ENCODE results near the gene INS.

INS gene

GRCh38 chr11:2160736-2161259 lies at the start of gene INS:
Gene INS, minus strand, starts transcription at chr11:2161209. Its CDS starts 238 bp downstream, at chr11:2160971.
- H3K4me3 ChIP-seq (ENCODE audit: low read depth in 1 of 2, low read length in 2 of 2), result no peak within 1 kb of the TSS
- H3K27me3 ChIP-seq (ENCODE audit: low read depth, low read length), result no peaks in the 10 kb centered on the region
- no peaks in the 10 kb centered on the region for H3K36me3 ChIP-seq (ENCODE audit: control insufficient read depth in 1 of 2, insufficient read depth in 2 of 2, low read length in 2 of 2)
- no peaks in the 10 kb centered on the region for H3K4me1 ChIP-seq (ENCODE audit: control insufficient read depth in 1 of 2, insufficient read depth in 2 of 2, low read length in 2 of 2)
- no peak within 1 kb of the TSS for H3K27ac ChIP-seq (ENCODE audit: low read length)
- H3K9me3 ChIP-seq (ENCODE audit: control insufficient read depth in 1 of 2, low read length in 2 of 2), result no peaks in the 10 kb centered on the region

- no peak overlapping the region for H3K27ac ChIP-seq (ENCODE audit: low read length)
- no peaks in the 10 kb centered on the region for H3K27me3 ChIP-seq (ENCODE audit: low read depth, low read length)
- H3K4me3 ChIP-seq (ENCODE audit: low read depth in 1 of 2, low read length in 2 of 2), result no peak overlapping the region
- peaks cover 0 to 9% of the 10 kb centered on the region in 2 donors for H3K9me3 ChIP-seq (ENCODE audit: control insufficient read depth in 1 of 2, low read length in 2 of 2)
- no peaks in the 10 kb centered on the region for H3K4me1 ChIP-seq (ENCODE audit: control insufficient read depth in 1 of 2, insufficient read depth in 2 of 2, low read length in 2 of 2)
- H3K36me3 ChIP-seq (ENCODE audit: control insufficient read depth in 1 of 2, insufficient read depth in 2 of 2, low read length in 2 of 2), result no peaks in the 10 kb centered on the region
Observed at GRCh38 chr11:2210366-2211112, 49.5 kb upstream of the INS start.

- Histone ChIP-seq H3K27ac (ENCODE audit: low read length) (no peak overlapping the region), H3K4me1 (ENCODE audit: control insufficient read depth in 1 of 2, insufficient read depth in 2 of 2, low read length in 2 of 2) (no peaks in the 10 kb centered on the region), H3K9me3 (ENCODE audit: control insufficient read depth in 1 of 2, low read length in 2 of 2) (peaks cover 0 to 9% of the 10 kb centered on the region in 2 donors), H3K4me3 (ENCODE audit: low read depth in 1 of 2, low read length in 2 of 2) (no peak overlapping the region), H3K27me3 (ENCODE audit: low read depth, low read length) (no peaks in the 10 kb centered on the region), H3K36me3 (ENCODE audit: control insufficient read depth in 1 of 2, insufficient read depth in 2 of 2, low read length in 2 of 2) (no peaks in the 10 kb centered on the region)
Observed at GRCh38 chr11:2209900-2210321, 48.9 kb upstream of the INS start.

GRCh38 chr11:2209370-2209801 lies 48.4 kb upstream of the INS start:
- no peak overlapping the region for H3K27ac ChIP-seq (ENCODE audit: low read length)
- H3K4me3 ChIP-seq (ENCODE audit: low read depth in 1 of 2, low read length in 2 of 2), result no peak overlapping the region
- no peaks in the 10 kb centered on the region for H3K36me3 ChIP-seq (ENCODE audit: control insufficient read depth in 1 of 2, insufficient read depth in 2 of 2, low read length in 2 of 2)
- H3K4me1 ChIP-seq (ENCODE audit: control insufficient read depth in 1 of 2, insufficient read depth in 2 of 2, low read length in 2 of 2), result no peaks in the 10 kb centered on the region
- no peaks in the 10 kb centered on the region for H3K27me3 ChIP-seq (ENCODE audit: low read depth, low read length)
- peaks cover 0 to 9% of the 10 kb centered on the region in 2 donors for H3K9me3 ChIP-seq (ENCODE audit: control insufficient read depth in 1 of 2, low read length in 2 of 2)

- peaks cover 0 to 9% of the 10 kb centered on the region in 2 donors for H3K9me3 ChIP-seq (ENCODE audit: control insufficient read depth in 1 of 2, low read length in 2 of 2)
- no peaks in the 10 kb centered on the region for H3K36me3 ChIP-seq (ENCODE audit: control insufficient read depth in 1 of 2, insufficient read depth in 2 of 2, low read length in 2 of 2)
- H3K4me1 ChIP-seq (ENCODE audit: control insufficient read depth in 1 of 2, insufficient read depth in 2 of 2, low read length in 2 of 2), result no peaks in the 10 kb centered on the region
- H3K27ac ChIP-seq (ENCODE audit: low read length), result no peak overlapping the region
- H3K4me3 ChIP-seq (ENCODE audit: low read depth in 1 of 2, low read length in 2 of 2), result no peak overlapping the region
- no peaks in the 10 kb centered on the region for H3K27me3 ChIP-seq (ENCODE audit: low read depth, low read length)
Observed at GRCh38 chr11:2208691-2209369, 47.8 kb upstream of the INS start.

GRCh38 chr11:2207773-2208621 lies 47.0 kb upstream of the INS start:
- Histone ChIP-seq H3K4me3 (ENCODE audit: low read depth in 1 of 2, low read length in 2 of 2) (no peak overlapping the region), H3K27me3 (ENCODE audit: low read depth, low read length) (no peaks in the 10 kb centered on the region), H3K36me3 (ENCODE audit: control insufficient read depth in 1 of 2, insufficient read depth in 2 of 2, low read length in 2 of 2) (no peaks in the 10 kb centered on the region), H3K27ac (ENCODE audit: low read length) (no peak overlapping the region), H3K4me1 (ENCODE audit: control insufficient read depth in 1 of 2, insufficient read depth in 2 of 2, low read length in 2 of 2) (no peaks in the 10 kb centered on the region), H3K9me3 (ENCODE audit: control insufficient read depth in 1 of 2, low read length in 2 of 2) (peaks cover 0 to 9% of the 10 kb centered on the region in 2 donors)

GRCh38 chr11:2207212-2207611 lies 46.2 kb upstream of the INS start:
- Histone ChIP-seq H3K27ac (ENCODE audit: low read length) (no peak overlapping the region), H3K27me3 (ENCODE audit: low read depth, low read length) (no peaks in the 10 kb centered on the region), H3K36me3 (ENCODE audit: control insufficient read depth in 1 of 2, insufficient read depth in 2 of 2, low read length in 2 of 2) (no peaks in the 10 kb centered on the region), H3K9me3 (ENCODE audit: control insufficient read depth in 1 of 2, low read length in 2 of 2) (peaks cover 0 to 9% of the 10 kb centered on the region in 2 donors), H3K4me1 (ENCODE audit: control insufficient read depth in 1 of 2, insufficient read depth in 2 of 2, low read length in 2 of 2) (no peaks in the 10 kb centered on the region), H3K4me3 (ENCODE audit: low read depth in 1 of 2, low read length in 2 of 2) (no peak overlapping the region)

GRCh38 chr11:2205981-2206690 lies 45.1 kb upstream of the INS start:
- Histone ChIP-seq H3K36me3 (ENCODE audit: control insufficient read depth in 1 of 2, insufficient read depth in 2 of 2, low read length in 2 of 2) (no peaks in the 10 kb centered on the region), H3K9me3 (ENCODE audit: control insufficient read depth in 1 of 2, low read length in 2 of 2) (peaks cover 0 to 9% of the 10 kb centered on the region in 2 donors), H3K27me3 (ENCODE audit: low read depth, low read length) (no peaks in the 10 kb centered on the region), H3K4me1 (ENCODE audit: control insufficient read depth in 1 of 2, insufficient read depth in 2 of 2, low read length in 2 of 2) (no peaks in the 10 kb centered on the region), H3K4me3 (ENCODE audit: low read depth in 1 of 2, low read length in 2 of 2) (no peak overlapping the region), H3K27ac (ENCODE audit: low read length) (no peak overlapping the region)

GRCh38 chr11:2205214-2205720 lies 44.3 kb upstream of the INS start:
- peaks cover 0 to 9% of the 10 kb centered on the region in 2 donors for H3K9me3 ChIP-seq (ENCODE audit: control insufficient read depth in 1 of 2, low read length in 2 of 2)
- no peak overlapping the region for H3K4me3 ChIP-seq (ENCODE audit: low read depth in 1 of 2, low read length in 2 of 2)
- H3K4me1 ChIP-seq (ENCODE audit: control insufficient read depth in 1 of 2, insufficient read depth in 2 of 2, low read length in 2 of 2), result no peaks in the 10 kb centered on the region
- no peaks in the 10 kb centered on the region for H3K27me3 ChIP-seq (ENCODE audit: low read depth, low read length)
- H3K36me3 ChIP-seq (ENCODE audit: control insufficient read depth in 1 of 2, insufficient read depth in 2 of 2, low read length in 2 of 2), result no peaks in the 10 kb centered on the region
- no peak overlapping the region for H3K27ac ChIP-seq (ENCODE audit: low read length)

- no peaks in the 10 kb centered on the region for H3K27me3 ChIP-seq (ENCODE audit: low read depth, low read length)
- H3K36me3 ChIP-seq (ENCODE audit: control insufficient read depth in 1 of 2, insufficient read depth in 2 of 2, low read length in 2 of 2), result no peaks in the 10 kb centered on the region
- H3K9me3 ChIP-seq (ENCODE audit: control insufficient read depth in 1 of 2, low read length in 2 of 2), result peaks cover 0 to 9% of the 10 kb centered on the region in 2 donors
- no peak overlapping the region for H3K27ac ChIP-seq (ENCODE audit: low read length)
- no peak overlapping the region for H3K4me3 ChIP-seq (ENCODE audit: low read depth in 1 of 2, low read length in 2 of 2)
- H3K4me1 ChIP-seq (ENCODE audit: control insufficient read depth in 1 of 2, insufficient read depth in 2 of 2, low read length in 2 of 2), result no peaks in the 10 kb centered on the region
Observed at GRCh38 chr11:2204361-2205213, 43.6 kb upstream of the INS start.
